Stomach (tissue), 4 donors: ENCODE data around the gene CDH19.

Experiments used
- CTCF ChIP-seq, 7 experiments: fragments of 450-650 bp in 4 of 7; fragments of 200-600 bp in 3 of 7; sonication (generic) in 3 of 7; IDR thresholded peaks; one replicate each; pipeline ENCODE4 v1.5.1; 2016 to 2019; ENCODE audit warnings: antibody characterized with exemption in 7 of 7, control low read depth in 2 of 7, mild to moderate bottlenecking in 1 of 7
- POLR2A ChIP-seq, 4 donors: fragments of 450-650 bp; IDR thresholded peaks; one replicate each; pipeline ENCODE4 v1.6.1; 2016; ENCODE audit warnings: antibody characterized with exemption in 4 of 4, control low read depth in 2 of 4, mild to moderate bottlenecking in 1 of 4, moderate library complexity in 1 of 4
- POLR2AphosphoS5 ChIP-seq, 3 donors: sonication (generic); formaldehyde crosslinking; IDR thresholded peaks; one replicate each; pipeline ENCODE4 v1.6.1; 2016; ENCODE audit warnings: antibody characterized with exemption in 3 of 3

- TF ChIP-seq CTCF (IDR thresholded peaks at IDR 0.05) (no peak), POLR2A (IDR thresholded peaks at IDR 0.05) (no peak), POLR2AphosphoS5 (IDR thresholded peaks at IDR 0.05) (no peak)
These were observed 37.3 kb downstream of the CDH19 start for GRCh38 chr18:66566616-66567015.
